Measurements from ENCODE around the gene NECTIN1.

DNA sequence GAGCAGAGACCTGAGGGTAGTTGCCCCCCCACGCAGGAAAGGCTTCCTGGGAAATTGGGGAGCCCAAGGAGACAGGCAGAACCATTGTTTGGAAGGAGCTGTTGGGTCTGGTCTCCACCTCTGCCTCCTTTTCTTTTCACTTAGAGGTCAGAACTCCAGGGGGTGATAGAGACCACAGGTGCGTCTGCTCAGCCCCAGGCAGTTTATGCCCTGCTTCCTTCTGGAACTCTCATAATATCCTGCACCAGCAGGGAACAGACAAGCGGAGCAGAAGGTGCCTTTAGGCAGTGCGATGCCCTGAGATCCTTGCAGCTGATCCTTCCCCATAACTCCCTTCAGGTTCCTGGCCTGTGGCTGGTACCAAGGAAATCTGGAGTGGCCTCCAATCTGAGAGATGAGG, 120.2 kb downstream of the NECTIN1 start:
- TF ChIP-seq SMAD3 (CRISPR knock-in tag; IDR thresholded peaks at IDR 0.05) (no peak), ZNF225 (CRISPR knock-in tag; IDR thresholded peaks at IDR 0.05) (no peak), ZFYVE20 (CRISPR knock-in tag; IDR thresholded peaks at IDR 0.05; ENCODE audit: borderline replicate concordance, low read depth) (no peak), SNRNP70 (IDR thresholded peaks at IDR 0.05; ENCODE audit: low read depth, low read length) (no peak)

Measured in HepG2 (cell line).